Omental fat pad (tissue), 4 donors: ENCODE measurements around the gene KRT86. TPM values are rescaled to one million over a fixed set of nuclear protein-coding genes. Genes with fewer than 3 reads are reported as not detected.

Source experiments
- ATAC-seq: fragments of 150-250 bp; one replicate; pipeline ENCODE4 v1.9.1; 2016; ENCODE audit warnings: mild to moderate bottlenecking, moderate library complexity; ENCODE audit not compliant: low FRiP score
- DNase-seq: peaks from one replicate; pipeline ENCODE4 v3.0.0-alpha.2; 2019; ENCODE audit warnings: low spot score
- CTCF ChIP-seq, 3 donors: fragments of 450-650 bp; IDR thresholded peaks; one replicate each; pipeline ENCODE4 v1.5.1; 2016 to 2017; ENCODE audit warnings: antibody characterized with exemption in 3 of 3, mild to moderate bottlenecking in 3 of 3, moderate library complexity in 2 of 3
- total RNA-seq, 4 donors: library from RNA; depleted of rRNA; stranded (reverse); fragments of >200 nt; gene quantifications; one replicate each; pipeline ENCODE4 v1.1.0, GENCODE V29; 2016

KRT86 gene
- total RNA-seq, 4 donors from 2014 or later, result 0.37 TPM; not detected in 3

- DNase-seq (no peak), ATAC-seq (no peak)
- no peak for TF ChIP-seq CTCF (IDR thresholded peaks at IDR 0.05)
Measured at GRCh38 chr12:52331833-52332232, 57.4 kb downstream of the KRT86 start.

- DNase-seq (no peak), ATAC-seq (no peak)
- TF ChIP-seq CTCF (IDR thresholded peaks at IDR 0.05), result no peak
Measured at GRCh38 chr12:52332381-52332780, 57.9 kb downstream of the KRT86 start.

- no peak for TF ChIP-seq CTCF (IDR thresholded peaks at IDR 0.05)
- ATAC-seq (no peak), DNase-seq (no peak)
Measured at GRCh38 chr12:52333321-52333720, 58.9 kb downstream of the KRT86 start.

- TF ChIP-seq CTCF (IDR thresholded peaks at IDR 0.05), result no peak
- no peak for DNase-seq
- ATAC-seq, result no peak
Measured at GRCh38 chr12:52334185-52334584, 59.7 kb downstream of the KRT86 start.

- no peak for TF ChIP-seq CTCF (IDR thresholded peaks at IDR 0.05)
- ATAC-seq (no peak), DNase-seq (no peak)
Measured at GRCh38 chr12:52335598-52336262, 61.3 kb downstream of the KRT86 start.

GRCh38 chr12:52336641-52337040, 62.2 kb downstream of the KRT86 start:
- TF ChIP-seq CTCF (IDR thresholded peaks at IDR 0.05), result no peak
- ATAC-seq (no peak), DNase-seq (no peak)

- TF ChIP-seq CTCF (IDR thresholded peaks at IDR 0.05), result no peak
- ATAC-seq (no peak), DNase-seq (no peak)
Measured at GRCh38 chr12:52337054-52337453, 62.6 kb downstream of the KRT86 start.
